ENCODE measurements around the gene NSMCE3. TPM values are rescaled to one million over a fixed set of nuclear protein-coding genes. Genes with fewer than 3 reads are reported as not detected.
A peak's percentile ranks its signal among the peaks of the same experiment; 100 is the strongest.

NSMCE3 gene
- total and polyA plus RNA-seq, 2 experiments from 2014 or later = 9.7 to 10.0 TPM

DNA sequence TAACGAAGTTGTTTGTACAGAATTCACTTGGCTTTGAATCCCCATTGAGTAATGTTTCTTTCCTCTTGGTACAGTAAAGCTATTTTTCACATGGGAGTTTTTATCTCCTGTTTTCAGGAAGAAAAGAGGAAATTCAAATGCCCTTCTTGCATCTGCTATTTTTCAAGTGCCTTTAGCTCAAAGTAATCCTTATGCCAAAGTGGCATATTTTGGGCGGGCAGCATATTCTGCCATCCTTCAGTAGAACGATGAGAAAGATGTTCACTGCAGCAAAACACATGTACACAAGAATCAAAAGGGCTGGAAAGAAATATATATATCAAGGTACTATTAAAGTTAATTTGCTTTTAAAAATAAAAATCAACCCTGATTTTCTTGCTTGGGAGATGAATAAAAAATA is 5.3 kb upstream of the NSMCE3 start (continued):
- TF ChIP-seq, protein P1, sequence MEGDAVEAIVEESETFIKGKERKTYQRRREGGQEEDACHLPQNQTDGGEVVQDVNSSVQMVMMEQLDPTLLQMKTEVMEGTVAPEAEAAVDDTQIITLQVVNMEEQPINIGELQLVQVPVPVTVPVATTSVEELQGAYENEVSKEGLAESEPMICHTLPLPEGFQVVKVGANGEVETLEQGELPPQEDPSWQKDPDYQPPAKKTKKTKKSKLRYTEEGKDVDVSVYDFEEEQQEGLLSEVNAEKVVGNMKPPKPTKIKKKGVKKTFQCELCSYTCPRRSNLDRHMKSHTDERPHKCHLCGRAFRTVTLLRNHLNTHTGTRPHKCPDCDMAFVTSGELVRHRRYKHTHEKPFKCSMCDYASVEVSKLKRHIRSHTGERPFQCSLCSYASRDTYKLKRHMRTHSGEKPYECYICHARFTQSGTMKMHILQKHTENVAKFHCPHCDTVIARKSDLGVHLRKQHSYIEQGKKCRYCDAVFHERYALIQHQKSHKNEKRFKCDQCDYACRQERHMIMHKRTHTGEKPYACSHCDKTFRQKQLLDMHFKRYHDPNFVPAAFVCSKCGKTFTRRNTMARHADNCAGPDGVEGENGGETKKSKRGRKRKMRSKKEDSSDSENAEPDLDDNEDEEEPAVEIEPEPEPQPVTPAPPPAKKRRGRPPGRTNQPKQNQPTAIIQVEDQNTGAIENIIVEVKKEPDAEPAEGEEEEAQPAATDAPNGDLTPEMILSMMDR (conservative IDR thresholded peaks at IDR 0.05; ENCODE audit: low read depth in 2 of 2) = no peak
- no peak for TF ChIP-seq EZH2phosphoT487 (IDR thresholded peaks at IDR 0.05; ENCODE audit: unreplicated experiment)
- TF ChIP-seq ZNF114 (CRISPR knock-in tag; IDR thresholded peaks at IDR 0.05) = no peak
- no peak for TF ChIP-seq ZNF331 (CRISPR knock-in tag; IDR thresholded peaks at IDR 0.05; ENCODE audit: low read depth)
- TF ChIP-seq JUNB (IDR thresholded peaks at IDR 0.05; ENCODE audit: unreplicated experiment) = no peak

DNA sequence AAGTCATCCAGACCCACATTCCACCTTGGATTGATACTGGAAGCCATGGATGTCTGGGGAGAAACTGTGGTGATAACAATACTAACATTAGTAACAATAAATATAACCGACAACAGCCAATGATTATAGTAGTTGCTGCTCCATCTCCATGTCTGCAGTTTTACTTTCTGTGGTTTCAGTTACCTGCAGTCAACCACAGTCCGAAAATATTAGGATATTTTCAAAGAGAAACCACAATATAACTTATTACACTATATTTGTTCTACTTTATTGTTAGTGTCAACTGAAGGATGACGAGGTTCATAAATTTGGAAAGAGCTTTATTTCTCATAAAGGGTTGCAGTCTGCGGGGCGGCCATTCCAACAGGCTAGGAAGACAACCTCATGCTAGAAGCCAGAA is 2.6 kb upstream of the NSMCE3 start:
- no peaks in the 10 kb centered on the region for H3K36me3 ChIP-seq (ENCODE audit: insufficient read depth)
- H3K79me2 ChIP-seq (replicated peaks; ENCODE audit: insufficient read depth) = peaks cover 20% of the 10 kb centered on the region
- ATAC-seq = no peak
- no peak for DNase-seq (ENCODE audit: low spot score)
- no peak overlapping the region for H3K4me3 ChIP-seq
- H2AFZ ChIP-seq = no peak overlapping the region
- TF ChIP-seq STAT1 (IDR thresholded peaks at IDR 0.05; ENCODE audit: unreplicated experiment) = no peak
- TF ChIP-seq, protein P1 (conservative IDR thresholded peaks at IDR 0.05; ENCODE audit: low read depth in 2 of 2) = no peak
- H3K4me1 ChIP-seq (ENCODE audit: insufficient read depth) = peaks cover 23% of the 10 kb centered on the region
- H3K36me3 Mint-ChIP-seq (ENCODE audit: low read depth) = no peaks in the 10 kb centered on the region
- H3K27ac ChIP-seq (ENCODE audit: low read depth) = no peak overlapping the region
- no peaks in the 10 kb centered on the region for H3F3A ChIP-seq (replicated peaks; ENCODE audit: low read depth)
- no peaks in the 10 kb centered on the region for H3K9me3 Mint-ChIP-seq
- no peaks in the 10 kb centered on the region; the same call in 1 of the 2 replicates for H3K27me3 ChIP-seq (ENCODE audit: insufficient read depth)
- H4K20me1 ChIP-seq (replicated peaks; ENCODE audit: insufficient read depth) = peaks cover 3% of the 10 kb centered on the region; the same call in 1 of the 2 replicates
- no peaks in the 10 kb centered on the region for H3K9me2 ChIP-seq (ENCODE audit: insufficient read depth)
- no peak overlapping the region for H3K27ac Mint-ChIP-seq
- H3K27me3 Mint-ChIP-seq (ENCODE audit: insufficient read depth, low read depth, poor library complexity) = peaks cover 9% of the 10 kb centered on the region
- no peak overlapping the region for H3K4me3 Mint-ChIP-seq
- no peak overlapping the region for H3K4me2 ChIP-seq
- H3K4me1 Mint-ChIP-seq = peaks cover 18% of the 10 kb centered on the region; the same call in 2 of the 3 replicates

DNA sequence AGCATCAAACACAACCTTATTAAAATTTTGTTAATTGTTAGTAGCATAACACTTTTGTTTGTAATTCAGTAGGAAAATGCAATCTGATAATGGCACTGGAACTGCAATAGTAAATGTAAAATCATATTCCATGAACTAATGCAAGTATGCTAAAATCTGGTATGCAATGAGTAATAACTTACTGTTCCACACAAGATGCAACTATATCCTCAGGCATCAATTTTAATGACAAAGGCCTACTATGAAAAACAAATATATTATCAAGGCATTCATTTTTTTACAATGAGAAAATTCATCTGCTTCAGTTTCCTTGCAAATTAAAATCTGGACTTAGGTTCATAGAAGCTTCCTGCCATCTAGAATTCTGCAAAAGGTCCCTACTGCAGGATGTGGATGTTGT is 1.4 kb upstream of the NSMCE3 start:
- Histone ChIP-seq H3K4me1 (ENCODE audit: insufficient read depth) (peaks cover 30% of the 10 kb centered on the region), H3K4me3 (no peak overlapping the region), H3K9me2 (ENCODE audit: insufficient read depth) (no peaks in the 10 kb centered on the region), H3K36me3 (ENCODE audit: insufficient read depth) (no peaks in the 10 kb centered on the region), H3K79me2 (replicated peaks; ENCODE audit: insufficient read depth) (peaks cover 30% of the 10 kb centered on the region), H3K27ac (ENCODE audit: low read depth) (no peak overlapping the region), H2AFZ (no peak overlapping the region), H3F3A (replicated peaks; ENCODE audit: low read depth) (no peaks in the 10 kb centered on the region), H4K20me1 (replicated peaks; ENCODE audit: insufficient read depth) (peaks cover 3% of the 10 kb centered on the region; the same call in 1 of the 2 replicates), H3K27me3 (ENCODE audit: insufficient read depth) (no peaks in the 10 kb centered on the region; the same call in 1 of the 2 replicates), H3K4me2 (0 out of 2 replicates have a peak overlapping the region, but pooled peaks have one; percentile 91)
- Mint-ChIP-seq H3K4me3 (no peak overlapping the region), H3K36me3 (ENCODE audit: low read depth) (no peaks in the 10 kb centered on the region), H3K9me3 (no peaks in the 10 kb centered on the region), H3K27me3 (ENCODE audit: insufficient read depth, low read depth, poor library complexity) (peaks cover 9% of the 10 kb centered on the region), H3K4me1 (peaks cover 28% of the 10 kb centered on the region), H3K27ac (no peak overlapping the region)
- ATAC-seq (no peak), DNase-seq (ENCODE audit: low spot score) (no peak)
- TF ChIP-seq ZNF114 (CRISPR knock-in tag; IDR thresholded peaks at IDR 0.05) = no peak
- TF ChIP-seq JUNB (IDR thresholded peaks at IDR 0.05; ENCODE audit: unreplicated experiment) = no peak
- no peak for TF ChIP-seq EZH2phosphoT487 (IDR thresholded peaks at IDR 0.05; ENCODE audit: unreplicated experiment)
- TF ChIP-seq POLR2AphosphoS5 (IDR thresholded peaks at IDR 0.05; ENCODE audit: low read depth) = no peak

Measured in GM23338 (cell line).